Measurements from ENCODE around the gene GTF2F2. TPM values are rescaled to one million over a fixed set of nuclear protein-coding genes. Genes with fewer than 3 reads are reported as not detected.

The GTF2F2 gene
- total RNA-seq, 1 experiment from 2014 or later, result 33.8 TPM

GRCh38 chr13:45086484-45086883 is 33.8 kb upstream of the GTF2F2 start:
- H3K4me3 Mint-ChIP-seq, result no peak overlapping the region
- H3K4me1 Mint-ChIP-seq, result no peaks in the 10 kb centered on the region
- DNase-seq (ENCODE audit: low spot score) (no peak), ATAC-seq (no peak)
- TF ChIP-seq HMGXB4 (CRISPR knock-in tag; IDR thresholded peaks at IDR 0.05), result no peak
- no peak for TF ChIP-seq ELF4 (CRISPR knock-in tag; IDR thresholded peaks at IDR 0.05; ENCODE audit: low read depth)
- TF ChIP-seq GRHL2 (CRISPR knock-in tag; IDR thresholded peaks at IDR 0.05; ENCODE audit: insufficient replicate concordance, severe bottlenecking), result no peak
- no peak for TF ChIP-seq AR (CRISPR knock-in tag; IDR thresholded peaks at IDR 0.05)
- TF ChIP-seq ATF2 (CRISPR knock-in tag; IDR thresholded peaks at IDR 0.05; ENCODE audit: borderline replicate concordance, low read depth), result no peak
- no peak for TF ChIP-seq USF2 (CRISPR knock-in tag; IDR thresholded peaks at IDR 0.05)
- TF ChIP-seq CTCF (IDR thresholded peaks at IDR 0.05), result no peak
- no peak for TF ChIP-seq IRF2 (CRISPR knock-in tag; IDR thresholded peaks at IDR 0.05; ENCODE audit: borderline replicate concordance, low read depth)
- no peak for TF ChIP-seq ETV6 (CRISPR knock-in tag; IDR thresholded peaks at IDR 0.05)
- TF ChIP-seq ZNF281 (CRISPR knock-in tag; IDR thresholded peaks at IDR 0.05), result no peak
- TF ChIP-seq ZMAT4 (CRISPR knock-in tag; IDR thresholded peaks at IDR 0.05), result no peak
- no peak for TF ChIP-seq FOXP4 (CRISPR knock-in tag; IDR thresholded peaks at IDR 0.05)
- TF ChIP-seq NR2C2 (CRISPR knock-in tag; IDR thresholded peaks at IDR 0.05), result no peak
- TF ChIP-seq MYBL2 (CRISPR knock-in tag; IDR thresholded peaks at IDR 0.05), result no peak
- no peak for TF ChIP-seq ATF6 (CRISPR knock-in tag; IDR thresholded peaks at IDR 0.05)
- no peak overlapping the region for H3K27ac Mint-ChIP-seq
- POLR2A ChIA-PET, result no interaction called here
- no peaks in the 10 kb centered on the region for H3K36me3 Mint-ChIP-seq
- no peaks in the 10 kb centered on the region for H3K9me3 Mint-ChIP-seq
- CTCF ChIA-PET, result no interaction called here
- H3K27me3 Mint-ChIP-seq (ENCODE audit: low read depth), result no peaks in the 10 kb centered on the region

All from WTC11 (cell line).